ENCODE measurements around the gene TAF1D.
A peak's percentile ranks its signal among the peaks of the same experiment; 100 is the strongest.
"Not testable (repeated sequence)": the region's sequence is repeated elsewhere in the genome, so short reads cannot be mapped to it uniquely, and the experiment has no call there.

The TAF1D gene

DNA sequence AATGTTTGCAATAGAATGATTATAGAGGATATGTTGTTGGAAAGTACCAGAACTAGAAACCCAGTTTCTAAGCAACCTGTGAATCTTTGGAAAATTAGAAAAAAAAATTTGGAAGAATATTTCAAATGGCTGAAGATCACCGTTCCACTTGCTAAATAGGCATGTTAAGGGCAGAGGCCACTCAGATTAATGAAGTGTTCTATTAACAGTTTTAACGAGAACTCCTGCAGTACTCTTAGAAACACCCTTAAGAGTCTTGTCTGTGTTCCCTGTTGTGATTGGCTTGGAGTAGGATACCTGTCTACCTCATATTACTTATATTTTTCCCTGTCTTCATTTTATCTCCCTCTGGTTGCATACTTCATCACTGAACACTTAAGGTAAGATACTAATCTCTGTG lies 4.8 kb upstream of the TAF1D start:
- no peak for DNase-seq

DNA sequence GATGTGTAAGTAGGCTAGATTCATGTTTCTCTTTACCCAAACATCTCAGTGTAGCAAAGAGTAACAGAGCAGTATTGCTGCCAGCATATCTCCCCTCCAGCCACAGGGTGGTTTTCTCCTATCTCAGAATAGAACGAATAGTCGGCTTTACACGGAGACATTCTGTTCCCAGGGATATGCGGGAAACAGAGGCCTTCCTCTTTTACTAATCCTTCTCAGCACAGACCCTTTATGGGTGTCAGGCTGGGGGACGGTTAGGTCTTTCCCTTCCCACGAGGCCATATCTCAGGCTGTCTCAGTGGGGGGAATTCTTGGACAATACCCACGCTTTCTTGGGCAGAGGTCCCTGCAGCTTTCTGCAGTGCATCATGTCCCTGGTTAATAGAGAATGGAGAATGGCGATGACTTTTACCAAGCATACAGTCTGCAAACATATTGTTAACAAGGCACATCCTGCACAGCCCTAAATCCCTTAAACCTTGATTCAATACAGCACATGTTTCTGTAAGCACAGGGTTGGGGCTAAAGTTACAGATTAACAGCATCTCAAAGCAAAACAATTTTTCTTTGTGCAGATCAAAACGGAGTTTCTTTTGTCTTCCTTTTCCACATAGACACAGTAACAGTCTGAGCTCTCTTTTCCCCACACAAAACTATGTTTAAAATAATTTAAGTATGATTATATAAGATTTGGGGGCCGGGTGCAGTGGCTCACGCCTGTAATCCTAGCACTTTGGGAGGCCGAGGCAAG lies 3.9 kb upstream of the TAF1D start:
- DNase-seq = not testable (repeated sequence)

DNA sequence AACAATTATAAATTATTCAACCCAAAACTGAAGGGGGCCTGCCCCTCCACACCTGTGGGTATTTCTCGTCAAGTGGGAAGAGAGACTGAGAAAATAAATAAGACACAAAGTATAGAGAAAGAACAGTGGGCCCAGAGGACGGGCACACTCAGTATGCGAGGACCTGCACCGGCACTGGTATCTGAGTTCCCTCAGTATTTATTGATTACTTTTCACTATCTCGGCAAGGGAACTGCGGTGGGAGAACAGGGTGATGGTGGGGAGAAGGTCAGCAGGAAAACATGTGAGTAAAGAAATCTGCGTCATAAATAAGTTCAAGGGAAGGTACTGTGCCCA lies 3.3 kb upstream of the TAF1D start:
- DNase-seq = no peak

DNA sequence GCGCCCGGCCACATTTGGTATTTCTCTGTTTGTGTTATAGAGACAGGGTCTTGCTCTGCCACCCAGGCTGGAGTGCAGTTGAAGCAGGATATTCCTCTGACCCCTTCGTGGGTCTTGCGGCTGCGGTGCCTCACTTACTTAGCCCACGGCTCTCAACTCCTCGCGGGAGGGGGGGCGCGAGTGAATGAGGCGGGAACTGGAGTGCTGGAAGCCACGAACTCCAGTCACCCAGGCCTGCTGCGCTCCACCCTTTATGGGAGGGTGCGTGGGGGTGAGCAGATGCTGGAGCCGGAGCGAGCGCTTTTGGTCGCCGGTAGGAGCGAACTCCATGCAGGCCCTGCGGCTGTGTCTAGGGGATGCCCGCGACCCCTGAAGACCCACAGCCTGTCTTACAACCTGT lies 2.0 kb upstream of the TAF1D start:
- DNase-seq = no peak

DNA sequence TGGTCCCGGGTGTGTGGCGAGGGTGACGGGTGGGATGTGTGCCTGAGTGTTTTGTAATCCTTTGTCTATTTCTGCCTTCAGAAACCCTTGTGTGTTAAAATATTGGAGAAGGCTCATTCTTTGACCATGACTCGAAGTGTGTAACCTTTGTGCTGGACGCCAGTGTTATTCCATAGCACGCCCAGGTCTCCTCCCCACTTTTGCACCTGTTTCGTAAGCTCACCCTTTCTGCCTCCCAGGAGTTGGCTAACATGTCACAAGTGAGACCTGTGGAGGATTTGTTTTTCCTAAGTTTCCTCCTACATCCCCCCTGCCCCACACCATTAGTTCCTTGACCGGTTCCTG lies 559 bp upstream of the TAF1D start:
- no peak for DNase-seq

DNA sequence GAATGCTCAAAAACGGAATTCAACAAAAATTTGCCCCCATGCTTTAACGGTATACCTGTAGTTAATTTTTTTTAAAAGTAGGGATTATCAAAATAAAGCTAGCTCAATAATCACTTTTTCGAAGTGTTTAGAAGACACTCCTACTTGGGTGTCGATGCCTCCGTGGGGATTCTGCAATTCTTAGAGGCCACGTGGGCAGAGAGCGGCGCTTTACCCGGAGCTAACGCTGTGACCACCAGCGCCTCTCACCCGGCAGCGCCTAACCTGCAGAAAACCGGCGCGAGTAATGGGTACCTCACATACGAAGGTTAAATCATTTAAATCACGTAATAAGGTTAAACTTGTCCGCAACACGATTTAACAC lies 583 bp downstream of the TAF1D start:
- DNase-seq = peak; percentile 35

DNA sequence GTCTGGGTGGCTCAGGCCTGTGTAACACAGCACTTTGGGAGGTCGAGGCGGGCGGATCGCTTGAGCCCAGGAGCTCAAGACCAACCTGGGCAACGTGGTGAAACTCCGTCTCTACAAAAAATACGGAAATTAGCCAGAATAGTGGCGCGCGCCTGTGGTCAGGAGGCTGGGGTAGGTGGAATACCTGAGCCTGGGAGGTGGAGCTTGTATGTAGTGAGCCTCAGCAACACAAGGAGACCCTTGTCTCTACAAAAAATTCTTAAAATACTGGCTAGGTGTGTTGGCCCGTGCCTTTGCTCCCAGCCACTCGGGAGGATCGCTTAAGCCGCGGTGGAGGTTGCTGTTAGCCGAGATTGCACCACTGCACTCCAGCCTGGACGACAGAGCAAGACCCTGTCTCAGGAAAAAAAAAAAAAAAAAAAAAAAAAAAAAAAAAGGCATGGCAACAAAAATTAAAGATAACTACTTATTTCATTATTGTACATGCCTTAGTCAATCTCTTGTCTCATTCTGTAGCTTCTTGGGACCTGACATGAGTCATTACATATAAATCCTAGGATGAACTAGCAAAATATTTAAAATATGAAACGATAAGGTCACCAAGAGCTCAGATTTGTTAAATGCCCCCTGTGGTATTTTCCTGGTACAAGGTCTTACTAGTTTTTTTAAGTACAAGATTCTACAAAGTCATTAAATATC lies 1.1 kb downstream of the TAF1D start:
- no peak for DNase-seq

DNA sequence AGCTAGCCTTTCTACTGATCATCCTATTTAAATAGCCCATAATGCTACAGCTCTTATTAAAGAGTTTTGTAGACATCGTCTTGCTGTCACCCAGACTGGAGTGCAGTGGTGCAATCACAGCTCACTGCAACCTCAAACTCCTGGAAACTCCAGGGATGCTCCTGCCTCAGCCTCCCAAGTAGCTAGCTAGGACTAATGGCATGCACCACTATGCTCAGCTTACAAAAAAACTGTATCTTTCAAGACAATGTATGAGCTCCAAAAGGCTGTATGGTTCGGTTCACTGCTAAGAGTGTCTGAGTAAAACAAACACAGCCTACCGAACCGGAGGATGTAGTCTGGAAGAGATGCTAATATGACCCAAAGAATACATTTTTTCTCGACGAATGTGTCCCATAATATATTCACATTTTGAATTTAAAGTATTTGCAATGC lies 2.6 kb downstream of the TAF1D start:
- DNase-seq = no peak

DNA sequence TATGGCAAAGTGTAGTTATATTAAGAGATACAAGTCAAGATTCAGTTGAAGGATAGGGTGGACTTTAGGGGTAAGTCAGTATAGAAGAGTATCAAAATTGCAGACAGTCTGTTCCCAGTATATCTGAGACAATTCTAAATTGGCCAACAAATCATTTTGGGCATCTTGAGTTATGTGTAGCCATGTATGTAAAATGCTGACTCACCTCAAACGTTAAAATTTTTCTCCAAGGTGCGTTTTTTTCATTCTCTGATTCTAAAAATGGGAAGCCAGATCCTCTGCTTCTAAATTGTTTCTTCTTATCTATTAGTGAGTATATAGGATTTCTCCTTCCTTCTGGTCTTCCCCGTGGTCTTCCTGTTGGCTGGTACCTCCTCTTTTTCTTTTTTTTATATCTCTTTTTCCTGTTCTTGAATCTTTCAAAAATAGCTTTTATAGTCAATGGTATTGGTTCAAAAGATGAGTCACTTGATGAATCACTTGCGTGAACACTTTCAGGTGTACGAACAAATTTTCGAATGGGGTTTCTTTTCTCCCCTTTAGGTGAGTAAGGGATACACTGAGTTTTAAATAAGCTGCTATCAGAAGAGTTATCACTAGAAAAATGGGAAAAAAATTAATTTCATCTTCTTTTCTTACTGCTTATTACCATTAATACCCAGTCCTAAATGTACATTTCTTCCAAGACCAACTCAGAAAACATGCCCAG lies 3.2 kb downstream of the TAF1D start:
- DNase-seq = no peak

DNA sequence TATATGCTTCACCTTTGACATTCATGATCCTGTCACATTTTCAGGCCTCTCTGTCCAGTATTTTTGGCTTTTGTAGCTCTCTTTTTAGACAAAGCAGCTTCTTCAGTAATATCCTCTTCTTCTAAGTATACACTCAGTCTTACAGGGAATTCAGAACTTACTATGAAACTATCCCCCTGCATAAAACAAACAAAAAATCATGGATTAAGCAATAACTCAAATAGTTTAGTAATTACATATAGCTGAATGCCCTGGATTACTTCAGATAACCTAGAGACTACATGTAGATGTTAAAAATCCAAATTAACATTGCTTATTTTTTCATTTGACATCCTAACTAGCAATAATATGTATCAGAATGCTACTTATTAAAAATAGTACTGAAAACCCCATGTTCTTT lies 5.2 kb downstream of the TAF1D start:
- DNase-seq = no peak

DNA sequence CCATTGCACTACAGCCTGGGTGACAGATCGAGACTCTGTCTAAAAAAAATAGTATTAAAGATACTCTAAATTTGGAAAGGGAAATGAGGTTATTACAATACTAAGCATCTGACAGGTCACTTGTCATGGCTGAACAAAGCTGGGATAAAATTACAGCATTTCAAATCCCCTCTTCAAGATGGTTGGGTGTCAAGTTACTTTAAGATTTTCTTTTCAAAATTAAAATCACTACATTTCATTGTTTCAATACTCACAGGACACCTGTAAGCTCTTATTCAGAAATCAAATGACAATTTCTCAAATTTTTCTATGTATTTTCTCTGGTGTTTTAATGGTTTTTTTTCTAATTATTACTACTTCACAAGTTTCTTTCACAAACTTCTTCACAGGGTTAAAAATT lies 5.7 kb downstream of the TAF1D start:
- no peak for DNase-seq

DNA sequence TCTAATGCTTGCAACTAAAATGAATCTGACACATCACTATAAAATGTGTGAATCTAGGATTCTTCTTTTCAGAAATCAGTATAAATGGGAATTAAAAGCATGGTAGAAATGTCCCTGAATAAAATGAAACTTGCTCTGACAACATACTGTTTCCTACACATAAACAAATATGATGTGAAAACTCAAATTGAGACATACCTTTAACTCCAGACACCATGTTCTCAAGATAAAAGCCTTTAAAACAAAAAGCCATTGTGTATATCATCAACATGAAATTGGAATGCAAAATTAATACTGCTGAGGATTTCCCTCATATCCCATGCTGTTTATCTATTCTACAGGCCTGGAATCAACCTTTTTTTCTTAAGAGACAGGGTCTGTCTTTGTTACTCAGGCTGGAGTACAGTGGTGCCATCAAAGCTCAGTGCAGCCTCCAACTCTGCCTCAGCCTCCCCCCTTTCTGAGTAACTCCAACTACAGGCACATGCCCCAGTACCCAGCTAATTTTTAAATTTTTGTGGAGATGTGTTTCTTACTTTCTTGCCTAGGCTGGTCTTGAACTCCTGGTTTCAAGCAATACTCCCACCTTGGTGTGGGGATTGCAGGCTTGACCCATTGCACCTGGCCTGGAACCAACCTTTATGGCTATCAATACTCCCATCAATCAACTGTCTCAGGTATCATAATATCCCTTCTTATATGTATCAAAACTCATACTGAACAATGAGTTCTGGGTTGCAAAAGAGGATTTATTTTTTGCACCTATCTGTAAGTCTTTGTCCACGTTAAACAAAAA lies 6.7 kb downstream of the TAF1D start:
- no peak for DNase-seq

DNA sequence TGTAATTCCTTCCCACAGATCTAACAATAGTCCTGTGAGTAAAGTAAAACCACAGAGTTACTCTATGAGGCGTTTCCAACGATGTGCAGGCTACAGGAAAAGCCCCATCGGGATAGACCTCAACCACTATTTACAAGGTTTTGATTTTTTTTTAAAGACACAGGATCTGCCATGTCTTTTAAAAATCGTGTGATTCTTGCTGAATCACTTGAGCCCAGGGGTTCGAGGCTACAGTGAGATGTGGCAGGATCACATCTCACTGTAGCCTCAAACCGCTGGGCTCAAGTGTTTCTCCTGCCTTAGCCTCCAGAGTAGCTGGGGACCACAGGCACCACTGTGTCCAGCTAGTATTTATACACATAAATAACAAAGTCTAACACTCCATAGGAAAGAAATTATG lies 7.8 kb downstream of the TAF1D start:
- DNase-seq = no peak

DNA sequence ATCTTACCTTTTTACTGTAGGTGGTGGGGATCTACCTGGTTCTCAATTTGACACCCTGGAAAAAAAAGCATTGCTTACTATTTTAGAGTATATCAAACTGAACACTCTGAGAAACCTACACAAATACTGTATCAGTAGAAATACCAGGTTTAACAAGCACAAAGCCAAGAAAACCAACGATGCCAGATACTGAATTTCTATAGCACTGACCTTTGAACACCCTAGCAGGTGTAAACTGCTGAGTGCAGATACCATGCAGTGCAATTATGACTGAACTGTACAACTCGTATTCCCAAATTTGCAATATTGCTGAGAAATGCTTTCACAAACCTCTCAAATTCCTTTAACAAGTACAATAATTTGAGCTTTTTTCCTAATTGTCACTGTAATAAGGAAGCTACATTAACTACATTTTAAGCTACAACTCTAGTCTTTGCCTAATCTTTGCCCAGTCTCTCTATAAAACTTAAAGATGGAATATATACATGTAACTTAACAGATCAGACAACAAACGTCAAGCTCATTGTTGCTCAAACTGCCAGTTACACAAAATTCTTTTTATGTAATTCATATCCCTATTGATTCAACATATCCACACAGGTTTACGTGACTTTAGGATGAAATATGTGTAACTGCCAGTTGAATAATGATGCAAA lies 8.9 kb downstream of the TAF1D start:
- DNase-seq = no peak

DNA sequence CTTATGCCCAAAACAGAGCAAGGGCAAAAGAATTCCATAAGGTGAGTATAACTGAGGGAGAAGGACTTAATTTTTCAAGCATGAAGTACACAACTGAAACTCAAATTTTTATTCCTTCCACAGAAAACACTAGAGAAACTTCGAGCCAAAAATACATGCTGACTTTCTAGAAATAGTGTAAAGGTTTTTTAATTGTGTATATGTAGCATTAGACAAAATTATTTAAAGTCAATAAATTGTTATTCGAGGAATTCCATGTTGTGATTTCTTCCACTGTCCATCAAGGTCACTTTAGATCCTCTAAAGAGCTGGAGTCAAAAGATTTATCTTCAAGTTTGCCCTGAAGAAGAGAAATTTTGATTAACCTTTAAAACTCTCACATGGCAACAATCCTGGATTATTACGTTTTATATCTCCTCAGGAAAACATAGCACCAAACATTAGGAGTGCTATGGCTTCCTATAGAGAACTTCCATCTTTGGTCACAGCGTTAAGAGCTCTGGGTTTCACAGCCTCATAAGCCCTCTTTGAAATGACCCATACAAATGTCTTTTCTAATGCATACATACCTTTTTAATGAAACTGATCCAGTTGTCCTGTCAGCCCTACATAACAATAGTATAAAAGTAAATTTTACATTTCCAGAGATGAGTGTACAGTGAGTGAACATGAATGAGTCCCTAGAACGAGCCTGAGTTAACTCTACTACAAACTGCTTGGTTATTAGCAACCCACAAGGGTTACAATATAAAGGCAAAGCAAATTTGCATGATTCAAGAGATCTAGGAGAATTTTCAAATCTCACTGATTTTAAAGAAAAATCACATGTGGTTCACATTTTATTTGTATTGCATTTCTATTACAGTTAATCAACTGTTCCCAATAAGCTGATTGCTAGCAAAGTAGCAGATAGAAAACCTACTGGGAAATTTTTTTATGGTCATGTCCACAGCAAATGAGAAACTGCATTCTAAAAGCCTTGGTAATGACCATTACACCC lies 10.9 kb downstream of the TAF1D start:
- no peak for DNase-seq

DNA sequence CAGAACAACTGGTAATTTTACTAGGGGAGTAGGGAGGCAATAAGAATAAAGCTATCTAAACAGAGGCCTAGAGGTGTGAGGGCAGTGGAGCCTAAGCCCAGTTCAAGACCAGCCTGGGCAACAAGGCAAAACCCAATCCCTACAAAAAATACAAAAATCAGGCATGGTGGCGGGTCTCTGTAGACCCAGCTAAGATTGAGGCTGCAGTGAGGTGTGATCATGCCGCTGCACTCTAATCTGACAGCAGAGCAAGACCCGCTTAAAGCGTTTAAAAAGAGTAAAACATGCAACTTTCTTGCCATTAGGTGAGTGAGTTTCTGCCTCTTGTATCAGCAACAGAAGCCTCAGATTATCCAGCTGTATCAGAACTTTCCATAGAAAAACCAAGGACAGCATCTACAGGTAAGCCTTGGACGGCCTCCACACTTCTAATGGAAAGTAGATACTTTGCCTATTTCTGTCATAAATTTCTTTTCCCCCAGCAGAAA lies 12.1 kb downstream of the TAF1D start:
- DNase-seq = no peak

DNA sequence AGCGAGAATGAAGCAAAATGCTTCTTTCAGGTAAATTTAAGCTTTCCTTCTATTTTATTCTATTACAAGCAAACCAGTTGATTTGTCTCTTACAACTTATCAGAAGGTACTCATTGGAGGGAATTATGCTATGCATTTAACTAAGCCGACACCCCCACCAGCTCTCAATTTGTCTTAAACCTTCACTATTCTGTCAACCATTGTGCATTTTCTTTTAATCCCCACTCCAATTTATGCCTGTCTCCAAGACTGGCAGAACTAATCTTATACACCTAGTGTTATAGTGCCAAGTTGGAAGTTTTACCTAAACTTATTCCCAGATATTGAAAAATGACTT lies 12.5 kb downstream of the TAF1D start:
- no peak for DNase-seq

DNA sequence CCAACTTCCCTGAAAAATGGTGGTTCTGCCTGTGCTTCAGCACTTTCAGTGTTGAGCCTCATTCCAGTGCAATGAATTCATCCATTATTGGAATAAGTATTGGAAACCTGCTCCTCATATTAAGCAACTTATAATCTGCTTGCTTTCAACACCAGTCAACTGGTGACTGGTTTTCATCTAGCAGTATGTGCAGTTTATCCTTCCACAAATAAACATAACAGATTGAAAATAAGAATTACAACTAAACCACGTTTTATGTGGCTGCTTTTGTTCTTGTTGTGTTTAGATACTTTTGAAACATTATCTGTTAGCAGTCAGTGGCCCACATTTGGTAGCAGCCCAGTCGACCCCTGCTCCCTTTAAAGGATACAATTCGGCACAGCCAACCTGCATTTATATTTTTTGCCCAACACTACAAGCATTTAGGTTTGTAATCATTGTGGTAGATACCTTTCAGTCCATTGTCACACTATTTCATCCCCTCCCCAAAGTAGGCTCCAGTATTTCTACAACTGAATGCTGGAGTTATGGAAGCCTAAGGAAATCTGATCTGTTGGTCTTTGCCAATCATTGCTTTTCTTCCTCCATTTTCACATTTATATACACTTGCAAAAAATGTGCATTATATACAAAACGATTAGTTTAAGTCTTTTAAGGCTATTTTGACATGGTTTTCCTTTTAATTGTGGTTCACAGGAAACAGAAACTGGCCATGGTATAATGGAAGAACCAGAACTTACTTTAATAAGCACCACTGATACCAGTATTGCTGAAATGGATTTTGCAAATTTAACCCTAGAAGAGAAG lies 13.1 kb downstream of the TAF1D start:
- no peak for DNase-seq

DNA sequence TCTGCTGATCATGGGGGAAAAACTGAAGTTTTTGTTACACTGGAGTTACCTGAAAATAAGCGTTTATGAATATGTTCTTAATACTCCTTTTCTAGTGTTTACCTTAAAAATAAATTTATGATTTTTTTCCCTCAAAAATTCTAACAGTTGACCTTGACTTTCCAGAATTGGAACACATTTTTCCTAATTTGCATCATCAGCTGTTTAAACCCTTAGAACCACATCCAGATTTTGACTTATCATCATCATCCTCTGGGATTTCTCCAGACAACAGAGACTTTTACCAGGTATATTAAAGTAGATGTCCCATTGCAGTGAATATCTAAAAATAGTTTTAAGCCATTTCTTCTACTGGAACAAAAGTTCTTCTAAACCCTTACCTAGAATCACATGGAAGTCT lies 17.2 kb downstream of the TAF1D start:
- DNase-seq = no peak

DNA sequence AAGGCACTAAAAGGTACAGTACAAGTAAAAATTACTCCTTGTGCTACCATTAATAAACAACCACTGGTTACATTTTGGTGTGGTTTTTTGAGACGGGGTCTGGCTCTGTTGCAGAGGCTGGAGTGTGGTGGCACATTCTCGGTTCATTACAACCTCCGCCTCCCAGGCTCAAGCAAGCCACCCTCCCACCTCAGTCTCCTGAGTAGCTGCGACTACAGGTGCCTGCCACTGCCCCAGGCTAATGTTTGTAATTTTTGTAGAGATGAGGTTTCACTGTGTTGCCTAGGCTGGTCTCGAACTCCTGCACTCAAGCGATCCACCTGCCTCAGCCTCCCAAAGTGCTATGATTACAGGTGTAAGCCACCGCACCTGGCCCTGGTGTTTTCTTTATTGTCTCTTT lies 20.8 kb downstream of the TAF1D start:
- no peak for DNase-seq

DNA sequence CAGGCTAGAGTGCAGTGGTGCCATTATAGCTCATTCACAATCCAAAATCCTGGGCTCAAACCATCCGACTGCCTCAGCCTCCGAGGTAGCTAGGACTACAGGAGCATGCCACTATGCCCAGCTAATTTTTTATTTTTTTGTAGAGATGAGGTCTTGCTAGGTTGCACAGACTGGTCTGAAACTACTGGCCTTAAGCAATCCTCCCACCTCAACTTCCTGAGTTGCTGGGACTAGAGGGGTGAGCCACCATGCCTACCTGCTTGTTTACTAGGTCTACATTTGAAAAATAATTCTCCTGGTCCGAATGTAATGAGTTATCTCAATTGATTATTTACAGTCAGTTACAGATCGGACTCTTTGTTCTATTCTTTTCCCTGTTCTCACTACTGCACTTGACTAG lies 22.0 kb downstream of the TAF1D start:
- no peak for DNase-seq

All from NK-92 treated with Interleukin-12 subunit alpha and Interleukin-12 subunit beta, amount 100 ng/mL, for 24 hours (cell line).